DMS79 treated with DMSO at 0.1 percent for 48 hours (cell line): ENCODE measurements around the gene NPAS3.

Experiments
- DNase-seq: peaks from one replicate; lab custom pipeline; 2025; lab: John Stamatoyannopoulos, UW

The NPAS3 gene

GRCh38 chr14:32940711-32941667 is 2.3 kb downstream of the NPAS3 start:
- no peak for DNase-seq

GRCh38 chr14:32941668-32942065 is 3.0 kb downstream of the NPAS3 start:
- DNase-seq: no peak

- no peak for DNase-seq
Observed at GRCh38 chr14:32947081-32947480, 8.4 kb downstream of the NPAS3 start.

GRCh38 chr14:32947792-32948191 is 9.1 kb downstream of the NPAS3 start:
- DNase-seq: no peak

GRCh38 chr14:32950584-32950983 is 11.9 kb downstream of the NPAS3 start:
- no peak for DNase-seq

- DNase-seq: no peak
Observed at GRCh38 chr14:32967421-32967820, 28.7 kb downstream of the NPAS3 start.

- no peak for DNase-seq
Observed at GRCh38 chr14:32968972-32969544, 30.4 kb downstream of the NPAS3 start.

GRCh38 chr14:32977913-32978312 is 39.2 kb downstream of the NPAS3 start:
- no peak for DNase-seq

GRCh38 chr14:32978691-32979255 is 40.1 kb downstream of the NPAS3 start:
- no peak for DNase-seq

GRCh38 chr14:32980178-32980901 is 41.7 kb downstream of the NPAS3 start:
- DNase-seq: peak; percentile 27

- DNase-seq: no peak
Observed at GRCh38 chr14:32980902-32981501, 42.3 kb downstream of the NPAS3 start.

- DNase-seq: no peak
Observed at GRCh38 chr14:32984241-32984930, 45.7 kb downstream of the NPAS3 start.

GRCh38 chr14:32985866-32986265 is 47.2 kb downstream of the NPAS3 start:
- no peak for DNase-seq

GRCh38 chr14:32986791-32987540 is 48.3 kb downstream of the NPAS3 start:
- DNase-seq: no peak

- DNase-seq: no peak
Observed at GRCh38 chr14:32991691-32992090, 53.0 kb downstream of the NPAS3 start.

- DNase-seq: no peak
Observed at GRCh38 chr14:32993921-32994320, 55.2 kb downstream of the NPAS3 start.

GRCh38 chr14:32996343-32996742 is 57.7 kb downstream of the NPAS3 start:
- no peak for DNase-seq

GRCh38 chr14:32998433-32998832 is 59.8 kb downstream of the NPAS3 start:
- DNase-seq: no peak

- DNase-seq: no peak
Observed at GRCh38 chr14:33009673-33010072, 71.0 kb downstream of the NPAS3 start.

GRCh38 chr14:33010495-33010894 is 71.8 kb downstream of the NPAS3 start:
- no peak for DNase-seq

GRCh38 chr14:33014710-33015109 is 76.0 kb downstream of the NPAS3 start:
- no peak for DNase-seq
